GM12878 (cell line): ENCODE measurements around the gene NRXN3. TPM values are rescaled to one million over a fixed set of nuclear protein-coding genes. Genes with fewer than 3 reads are reported as not detected.

Experiments
- ATAC-seq: fragments of 200-7000 bp; cut with Tn5 transposase; 3 replicates; pipeline ENCODE4 v1.9.1; 2020; ENCODE audit warnings: mild to moderate bottlenecking, moderate library complexity
- BruUV-seq: library from RNA; stranded (reverse); fragments of 400-500 nt; replicated peaks from 2 replicates; lab custom pipeline; 2021; lab: Mats Ljungman, UMichigan
- CTCF ChIA-PET: fragments of 300-600 bp; sonication (Branson Sonifier 250); formaldehyde crosslinking; extraction: SDS; loops from one replicate; lab custom pipeline; 2021; ENCODE audit warnings: inconsistent platforms; lab: Yijun Ruan, JAX
- POLR2A ChIA-PET: fragments of 350-600 bp; formaldehyde crosslinking; extraction: SDS; loops from one replicate; lab custom pipeline; 2021; ENCODE audit warnings: inconsistent platforms; lab: Charles Lee
- RAD21 ChIA-PET: fragments of 300-600 bp; sonication (Branson Sonifier 250); formaldehyde crosslinking; loops from one replicate; lab custom pipeline; 2023; ENCODE audit warnings: antibody characterized with exemption; ENCODE audit not compliant: unreplicated experiment; lab: Charles Lee
- SMC1A ChIA-PET: fragments of 300-600 bp; sonication (Branson Sonifier 250); formaldehyde crosslinking; loops from one replicate; lab custom pipeline; 2023; ENCODE audit not compliant: unreplicated experiment, uncharacterized antibody; lab: Charles Lee
- DNase-seq: peaks from one replicate; pipeline ENCODE4 v3.0.0-alpha.2; 2011; ENCODE audit warnings: low read depth, low spot score
- FAIRE-seq: peaks from 3 replicates; lab custom pipeline; 2011; peaks lifted over from hg19 to GRCh38; lab: Jason Lieb, UNC
- H2AFZ ChIP-seq: 2 replicates; pipeline ENCODE4 v1.6.0; 2011; ENCODE audit warnings: low read depth, low read length, control low read depth; ENCODE audit not compliant: control insufficient read depth
- H3K27ac ChIP-seq: 2 replicates; pipeline ENCODE4 v1.5.1; 2011; ENCODE audit warnings: control low read depth; ENCODE audit not compliant: control insufficient read depth, insufficient read depth
- H3K27me3 ChIP-seq, 2 experiments: replicated peaks in 1 of 2; 2 replicates each; pipeline versions ENCODE4 v1.6.0 to v1.6.1; 2011; ENCODE audit warnings: low read length in 1 of 2; ENCODE audit not compliant: control insufficient read depth in 2 of 2, insufficient read depth in 2 of 2
- H3K36me3 ChIP-seq, 2 experiments: 2 replicates each; pipeline ENCODE4 v1.5.1; 2011; ENCODE audit warnings: low read length in 1 of 2; ENCODE audit not compliant: control insufficient read depth in 2 of 2, insufficient read depth in 2 of 2
- H3K4me1 ChIP-seq: 2 replicates; pipeline ENCODE4 v1.6.1; 2011; ENCODE audit warnings: mild to moderate bottlenecking, low read length, moderate library complexity, mixed read lengths; ENCODE audit not compliant: control insufficient read depth, insufficient read depth
- H3K4me2 ChIP-seq: 2 replicates; pipeline ENCODE4 v1.6.0; 2011; ENCODE audit warnings: control low read depth; ENCODE audit not compliant: control insufficient read depth, insufficient read depth
- H3K4me3 ChIP-seq: fragments of 200-600 bp; sonication (generic); 2 replicates; pipeline ENCODE4 v1.5.1; 2016
- H3K79me2 ChIP-seq: 2 replicates; pipeline ENCODE4 v1.6.0; 2011; ENCODE audit warnings: low read length; ENCODE audit not compliant: control insufficient read depth, insufficient read depth
- H3K9ac ChIP-seq: 2 replicates; pipeline ENCODE4 v1.8.0; 2011; ENCODE audit warnings: low read length, control low read depth, mixed read lengths; ENCODE audit not compliant: control insufficient read depth, insufficient read depth
- H3K9me3 ChIP-seq: replicated peaks from 3 replicates; pipeline ENCODE4 v1.5.1; 2011; ENCODE audit warnings: mild to moderate bottlenecking, low read length; ENCODE audit not compliant: control insufficient read depth, insufficient read depth
- H4K20me1 ChIP-seq: 2 replicates; pipeline ENCODE4 v1.6.0; 2011; ENCODE audit not compliant: control insufficient read depth, insufficient read depth
- BMI1 ChIP-seq: fragments of 450-650 bp; IDR thresholded peaks from 2 replicates; pipeline ENCODE4 v1.6.1; 2016; ENCODE audit warnings: mild to moderate bottlenecking, moderate library complexity, borderline replicate concordance
- EZH2 ChIP-seq: IDR thresholded peaks from 2 replicates; pipeline ENCODE4 v1.6.1; 2012; ENCODE audit warnings: low read depth, mild to moderate bottlenecking, control low read depth, inconsistent platforms, low read length, borderline replicate concordance; ENCODE audit not compliant: control insufficient read depth
- FOXK2 ChIP-seq: fragments of 450-650 bp; IDR thresholded peaks from 2 replicates; pipeline ENCODE4 v1.6.1; 2017; ENCODE audit warnings: mild to moderate bottlenecking, moderate library complexity
- HDAC6 ChIP-seq: fragments of 200-600 bp; sonication (generic); IDR thresholded peaks from one replicate; pipeline ENCODE4 v1.8.0; 2017; ENCODE audit warnings: antibody characterized with exemption; ENCODE audit not compliant: unreplicated experiment
- IKZF1 ChIP-seq: fragments of 450-650 bp; conservative IDR thresholded peaks from 2 replicates; pipeline ENCODE4 v1.6.1; 2017; ENCODE audit warnings: antibody characterized with exemption, mild to moderate bottlenecking
- KLF5 ChIP-seq: fragments of 450-650 bp; IDR thresholded peaks from 2 replicates; pipeline ENCODE4 v1.6.1; 2014; ENCODE audit warnings: mild to moderate bottlenecking; ENCODE audit not compliant: partially characterized antibody
- MYC ChIP-seq: IDR thresholded peaks from 2 replicates; pipeline ENCODE4 v1.6.1; 2011; ENCODE audit warnings: mild to moderate bottlenecking, low read length, moderate library complexity, inconsistent platforms; ENCODE audit not compliant: insufficient read depth, insufficient replicate concordance, insufficient read length, severe bottlenecking
- PAX5 ChIP-seq: IDR thresholded peaks from 2 replicates; pipeline ENCODE4 v1.6.1; 2011; ENCODE audit warnings: low read depth, low read length, borderline replicate concordance
- SIX5 ChIP-seq: IDR thresholded peaks from 2 replicates; pipeline ENCODE4 v1.6.1; 2011; ENCODE audit warnings: mild to moderate bottlenecking, low read depth, low read length, moderate library complexity; ENCODE audit not compliant: severe bottlenecking
- SPI1 ChIP-seq: IDR thresholded peaks from 2 replicates; pipeline ENCODE4 v1.6.1; 2011; ENCODE audit warnings: low read depth, mild to moderate bottlenecking, low read length, moderate library complexity, borderline replicate concordance; ENCODE audit not compliant: insufficient read depth
- SREBF2 ChIP-seq: IDR thresholded peaks from 2 replicates; pipeline ENCODE4 v1.6.1; 2012; ENCODE audit warnings: mild to moderate bottlenecking, low read length
- ZNF274 ChIP-seq: IDR thresholded peaks from one replicate; pipeline ENCODE4 v1.8.0; 2011; ENCODE audit not compliant: insufficient read length, insufficient read depth
- WGBS: methylation state at CpG from one replicate; pipeline ENCODE4 v1.1.6; 2016; ENCODE audit warnings: low lambda C conversion rate; ENCODE audit not compliant: insufficient replicate concordance, insufficient coverage; ENCODE audit errors: missing lambda C conversion rate; 5-methylcytosine and 5-hydroxymethylcytosine counted together
- in situ Hi-C: fragments of 300-500 bp; cut with MboI; formaldehyde crosslinking; loops from 9 replicates; pipeline ENCODE4 v1.14.3; 2018; ENCODE audit warnings: mixed read lengths
- intact Hi-C: fragments of 100-400 bp; cut with micrococcal nuclease; formaldehyde crosslinking; loops from one replicate; pipeline ENCODE4 v1.14.2; 2022; ENCODE audit not compliant: unreplicated experiment
- polyA plus RNA-seq, 11 experiments: library from polyadenylated mRNA; depleted of rRNA in 4 of 11; unstranded in 6 of 11; stranded (reverse) in 5 of 11; fragments of >200 nt; fragmentation: Nextera tagmentation in 4 of 11; fragmentation: Illumina TruSeq in 1 of 11; extraction: Ambion mirVana in 4 of 11; extraction: Trizol in 1 of 11; gene quantifications; 1 replicate in 1 of 11; 2 replicates in 10 of 11; pipeline versions ENCODE4 v1.2.1 to v1.2.3, GENCODE V29; 2011 to 2016; ENCODE audit warnings: inconsistent platforms in 2 of 11, missing spikeins in 2 of 11, low read depth in 1 of 11
- total RNA-seq, 4 experiments: library from RNA; depleted of rRNA in 3 of 4; stranded (reverse); fragments of >200 nt in 3 of 4; fragmentation: Illumina TruSeq in 1 of 4; extraction: Trizol in 1 of 4; gene quantifications; 2 replicates each; pipeline versions ENCODE4 v1.2.1 to v1.2.3, GENCODE V29; 2013 to 2021
- TF ChIP-seq, protein P1 (sequence below): IDR thresholded peaks from 2 replicates; pipeline ENCODE4 v1.6.1; 2011; ENCODE audit warnings: borderline replicate concordance, low read depth, mild to moderate bottlenecking, moderate library complexity, low read length; ENCODE audit not compliant: insufficient read depth, poor library complexity, severe bottlenecking
- TF ChIP-seq, protein P2 (sequence below): fragments of 450-650 bp; IDR thresholded peaks from 2 replicates; pipeline ENCODE4 v1.6.1; 2016; ENCODE audit warnings: mild to moderate bottlenecking

The NRXN3 gene
- total and polyA plus RNA-seq, 10 of the 15 experiments (the other 5 are each of a cell fraction or from before 2014, with no cell fraction given), result 0.52 to 3.3 (median 1.4) TPM

DNA sequence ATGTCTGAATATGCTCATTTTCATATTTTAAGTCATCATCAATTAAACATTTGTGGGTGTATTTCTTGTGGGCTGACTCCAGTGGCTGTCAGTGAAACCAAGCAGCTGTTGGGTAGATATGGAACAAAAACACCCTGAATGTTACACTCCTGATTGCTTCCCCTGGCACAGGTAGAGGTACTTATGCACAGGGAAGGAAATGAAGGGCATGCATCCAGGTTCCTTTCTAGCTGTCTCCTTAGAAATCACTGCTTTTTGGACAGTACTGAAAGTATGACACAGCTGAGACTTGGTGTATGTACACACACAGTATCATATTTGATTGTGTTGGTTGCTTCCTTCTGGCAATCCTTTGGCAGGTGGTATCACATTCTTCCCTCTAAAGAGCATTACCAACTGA lies 1034.4 kb downstream of the NRXN3 start:
- no peak for ATAC-seq
- ChIA-PET CTCF (no interaction called here), SMC1A (no interaction called here), POLR2A (no interaction called here), RAD21 (no interaction called here)
- Histone ChIP-seq H3K4me3 (no peak overlapping the region), H3K79me2 (no peaks in the 10 kb centered on the region), H4K20me1 (no peaks in the 10 kb centered on the region), H3K27ac (no peak overlapping the region), H3K4me2 (no peak overlapping the region), H3K4me1 (no peaks in the 10 kb centered on the region), H3K9ac (no peak overlapping the region), H3K9me3 (no peaks in the 10 kb centered on the region), H3K27me3 (no peaks in the 10 kb centered on the region), H2AFZ (no peak overlapping the region), H3K36me3 (no peaks in the 10 kb centered on the region)
- TF ChIP-seq PAX5 (no peak), MYC (no peak), SREBF2 (no peak), HDAC6 (no peak), SPI1 (no peak), SIX5 (no peak), IKZF1 (no peak), FOXK2 (no peak)
- FAIRE-seq, result no peak
- in situ Hi-C loops, result no loop called here
- intact Hi-C loops, result no loop called here
- no peak for DNase-seq
- no TSS peak for BruUV-seq

DNA sequence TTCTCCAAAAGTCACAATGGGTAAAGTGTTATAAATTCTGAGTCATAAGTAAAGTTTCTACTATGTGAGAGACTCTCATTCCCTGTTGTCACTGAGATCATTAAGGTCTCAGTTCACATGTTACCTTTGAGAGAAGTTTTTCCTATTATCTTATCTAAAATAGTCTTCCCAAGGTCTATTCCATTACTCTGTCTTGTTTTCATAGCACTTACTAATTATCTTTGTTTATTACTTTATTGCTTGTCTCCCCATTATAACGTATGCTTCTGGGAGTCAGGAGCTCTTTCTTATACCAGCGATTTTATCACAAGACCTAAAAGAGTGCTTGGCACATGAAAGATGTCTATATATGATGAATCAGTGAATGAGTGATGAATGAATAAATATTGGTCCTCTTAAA lies 1039.2 kb downstream of the NRXN3 start:
- Histone ChIP-seq H3K79me2 (no peaks in the 10 kb centered on the region), H3K9ac (no peak overlapping the region), H3K36me3 (no peaks in the 10 kb centered on the region), H3K4me3 (no peak overlapping the region), H3K4me1 (no peaks in the 10 kb centered on the region), H3K27me3 (no peaks in the 10 kb centered on the region), H3K9me3 (no peaks in the 10 kb centered on the region), H4K20me1 (no peaks in the 10 kb centered on the region), H3K27ac (no peak overlapping the region), H2AFZ (no peak overlapping the region), H3K4me2 (no peak overlapping the region)
- in situ Hi-C loops, result no loop called here
- RAD21 ChIA-PET, result no interaction called here
- POLR2A ChIA-PET, result no interaction called here
- WGBS, result 6% methylated on average over 2 of the region's 2 CpGs
- CTCF ChIA-PET, result no interaction called here
- FAIRE-seq (no peak), DNase-seq (no peak), ATAC-seq (no peak)
- intact Hi-C loops, result no loop called here
- no TSS peak for BruUV-seq
- SMC1A ChIA-PET, result no interaction called here
- no peak for TF ChIP-seq KLF5
- TF ChIP-seq, protein P1, sequence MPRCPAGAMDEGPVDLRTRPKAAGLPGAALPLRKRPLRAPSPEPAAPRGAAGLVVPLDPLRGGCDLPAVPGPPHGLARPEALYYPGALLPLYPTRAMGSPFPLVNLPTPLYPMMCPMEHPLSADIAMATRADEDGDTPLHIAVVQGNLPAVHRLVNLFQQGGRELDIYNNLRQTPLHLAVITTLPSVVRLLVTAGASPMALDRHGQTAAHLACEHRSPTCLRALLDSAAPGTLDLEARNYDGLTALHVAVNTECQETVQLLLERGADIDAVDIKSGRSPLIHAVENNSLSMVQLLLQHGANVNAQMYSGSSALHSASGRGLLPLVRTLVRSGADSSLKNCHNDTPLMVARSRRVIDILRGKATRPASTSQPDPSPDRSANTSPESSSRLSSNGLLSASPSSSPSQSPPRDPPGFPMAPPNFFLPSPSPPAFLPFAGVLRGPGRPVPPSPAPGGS, result no peak
- TF ChIP-seq SREBF2, result no peak
- TF ChIP-seq BMI1, result no peak
- TF ChIP-seq, protein P2, sequence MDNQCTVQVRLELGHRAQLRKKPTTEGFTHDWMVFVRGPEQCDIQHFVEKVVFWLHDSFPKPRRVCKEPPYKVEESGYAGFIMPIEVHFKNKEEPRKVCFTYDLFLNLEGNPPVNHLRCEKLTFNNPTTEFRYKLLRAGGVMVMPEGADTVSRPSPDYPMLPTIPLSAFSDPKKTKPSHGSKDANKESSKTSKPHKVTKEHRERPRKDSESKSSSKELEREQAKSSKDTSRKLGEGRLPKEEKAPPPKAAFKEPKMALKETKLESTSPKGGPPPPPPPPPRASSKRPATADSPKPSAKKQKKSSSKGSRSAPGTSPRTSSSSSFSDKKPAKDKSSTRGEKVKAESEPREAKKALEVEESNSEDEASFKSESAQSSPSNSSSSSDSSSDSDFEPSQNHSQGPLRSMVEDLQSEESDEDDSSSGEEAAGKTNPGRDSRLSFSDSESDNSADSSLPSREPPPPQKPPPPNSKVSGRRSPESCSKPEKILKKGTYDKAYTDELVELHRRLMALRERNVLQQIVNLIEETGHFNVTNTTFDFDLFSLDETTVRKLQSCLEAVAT, result no peak
- TF ChIP-seq EZH2, result no peak
- TF ChIP-seq ZNF274, result no peak
